Ammon's horn (tissue), 1 donor: Measurements from ENCODE around the gene CDC42BPB.
A peak's percentile ranks its signal among the peaks of the same experiment; 100 is the strongest.

Experiments
- DNase-seq: peaks from one replicate; pipeline ENCODE4 v3.0.0-alpha.2; 2016; ENCODE audit warnings: low spot score

The CDC42BPB gene

GRCh38 chr14:103094406-103095209, 37.3 kb upstream of the CDC42BPB start, which contains the start of gene EXOC3L4:
Gene EXOC3L4 (plus strand): TSS chr14:103094725. CDS start chr14:103100220, 5,495 bp downstream.
- DNase-seq, result no peak

DNA sequence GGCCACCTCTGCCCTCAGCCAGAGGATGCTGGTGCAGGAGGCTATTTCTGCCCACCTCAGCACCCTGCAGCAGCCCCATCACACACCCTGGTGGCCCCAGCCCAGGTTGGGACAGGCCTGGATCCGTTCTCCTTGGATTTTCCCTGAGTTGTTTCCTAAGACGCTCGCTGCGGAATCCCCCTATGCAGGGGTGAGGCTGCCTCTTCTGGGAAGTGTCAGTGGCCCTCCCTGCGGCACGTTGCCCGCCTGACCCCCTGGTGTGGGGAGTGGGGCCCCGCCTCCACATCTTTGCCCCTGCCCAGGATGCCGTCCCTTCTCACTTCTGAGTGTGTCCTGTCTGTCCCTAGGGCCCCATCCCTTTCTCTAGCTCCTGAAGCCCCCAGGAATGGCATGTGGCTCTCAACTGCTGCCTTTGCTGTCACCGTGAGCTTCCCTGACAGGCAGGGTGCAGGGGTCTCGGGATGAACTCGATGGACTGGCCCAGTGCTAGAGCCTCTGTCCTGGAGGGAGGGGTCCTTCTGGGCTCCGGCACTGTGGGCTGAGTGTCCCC, 36.6 kb upstream of the CDC42BPB start:
- no peak for DNase-seq

DNA sequence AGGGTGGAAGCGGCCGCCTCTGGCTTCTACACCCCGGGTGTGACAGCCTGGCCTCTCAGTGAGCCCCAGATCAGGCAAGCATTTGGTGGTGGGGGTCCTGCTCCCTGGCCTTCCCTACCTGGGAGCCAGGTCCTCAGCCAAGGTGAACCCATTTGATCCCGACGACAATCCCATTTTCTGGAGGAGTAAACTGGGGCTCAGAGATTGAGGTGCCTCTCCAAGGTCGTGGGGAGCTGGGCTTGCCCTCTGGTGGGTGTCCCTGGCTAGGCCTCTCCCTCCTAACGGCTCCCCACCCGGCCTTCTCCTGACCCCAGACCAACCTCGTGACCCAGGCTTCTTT, 34.5 kb upstream of the CDC42BPB start:
- DNase-seq, result no peak

- DNase-seq, result no peak
These were observed 33.9 kb upstream of the CDC42BPB start for GRCh38 chr14:103091041-103091882.

DNA sequence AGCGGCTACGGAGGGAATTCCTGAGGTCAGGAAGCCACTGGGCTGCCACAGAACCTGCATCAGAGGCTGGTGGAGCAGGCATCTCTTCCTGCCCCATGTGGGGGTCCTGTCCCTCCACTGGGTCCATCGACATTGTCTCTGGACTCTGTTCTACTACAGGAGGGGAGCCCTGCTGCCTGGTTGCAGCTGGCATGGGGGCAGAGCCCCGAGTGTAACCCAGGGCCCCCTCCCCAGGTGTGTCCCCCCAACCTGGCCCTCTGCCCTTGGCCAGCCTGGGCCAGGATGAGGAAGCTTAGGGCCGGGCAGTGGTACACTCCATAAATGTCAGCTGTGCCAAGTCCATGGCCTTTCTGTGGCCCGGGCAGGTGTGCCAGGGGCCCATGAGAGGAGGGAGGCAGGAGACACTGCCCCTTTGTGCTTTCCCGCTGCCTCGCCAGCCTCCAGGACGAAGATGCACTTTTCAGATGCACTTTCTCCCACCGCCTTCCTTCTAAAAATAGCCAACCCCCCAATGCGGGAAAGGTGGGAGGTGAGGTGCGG, 33.2 kb upstream of the CDC42BPB start:
- DNase-seq, result no peak

DNA sequence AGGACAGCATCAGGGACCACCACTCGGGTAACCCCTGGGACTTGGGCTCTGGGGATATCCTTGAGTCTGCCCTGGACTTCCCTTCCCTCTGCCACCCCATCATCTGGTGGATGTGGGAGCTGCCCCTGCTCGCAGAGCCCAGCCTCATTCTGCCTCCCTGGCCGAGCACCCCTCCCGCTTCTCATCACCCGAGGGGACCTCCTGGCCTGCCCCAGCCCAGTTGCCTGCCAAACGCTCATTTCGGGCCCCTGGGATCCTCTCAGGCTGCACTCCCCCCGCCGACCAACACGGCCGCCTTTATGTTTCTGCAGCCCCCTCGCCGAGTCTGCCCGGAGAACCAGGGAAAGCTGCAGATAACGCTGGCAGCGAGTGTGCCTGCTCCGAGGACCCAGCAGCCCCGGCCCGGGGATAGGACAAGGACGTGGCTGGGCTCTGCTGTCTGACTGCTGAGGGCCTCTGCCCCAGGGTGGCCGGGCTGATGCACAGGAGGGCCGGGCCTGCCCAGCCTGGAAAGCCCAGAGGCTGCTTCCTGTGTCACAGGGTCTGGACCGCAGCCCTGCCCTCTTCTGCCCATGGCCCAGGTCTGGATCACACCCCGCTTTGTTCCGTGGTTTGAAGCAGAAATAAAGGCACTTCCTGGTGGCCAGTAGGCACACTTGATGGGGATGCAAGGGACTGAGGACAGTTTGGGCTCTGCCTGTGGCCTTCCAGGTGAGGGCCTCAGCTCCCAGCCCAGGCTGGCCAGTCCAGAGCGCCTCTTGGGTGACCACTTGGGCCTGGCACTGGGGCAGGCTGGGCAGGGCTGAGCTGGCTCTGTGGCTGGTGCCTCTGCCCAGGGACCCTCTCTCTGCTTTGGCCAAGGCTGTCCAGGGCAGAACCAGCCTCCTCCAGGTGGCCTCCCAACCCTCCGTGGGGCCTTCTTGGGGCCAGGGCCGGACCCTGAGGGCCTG, 32.3 kb upstream of the CDC42BPB start:
- no peak for DNase-seq

GRCh38 chr14:103088921-103089320, 31.6 kb upstream of the CDC42BPB start:
- DNase-seq, result no peak

- no peak for DNase-seq
These were observed 30.0 kb upstream of the CDC42BPB start for GRCh38 chr14:103087343-103087835.

DNA sequence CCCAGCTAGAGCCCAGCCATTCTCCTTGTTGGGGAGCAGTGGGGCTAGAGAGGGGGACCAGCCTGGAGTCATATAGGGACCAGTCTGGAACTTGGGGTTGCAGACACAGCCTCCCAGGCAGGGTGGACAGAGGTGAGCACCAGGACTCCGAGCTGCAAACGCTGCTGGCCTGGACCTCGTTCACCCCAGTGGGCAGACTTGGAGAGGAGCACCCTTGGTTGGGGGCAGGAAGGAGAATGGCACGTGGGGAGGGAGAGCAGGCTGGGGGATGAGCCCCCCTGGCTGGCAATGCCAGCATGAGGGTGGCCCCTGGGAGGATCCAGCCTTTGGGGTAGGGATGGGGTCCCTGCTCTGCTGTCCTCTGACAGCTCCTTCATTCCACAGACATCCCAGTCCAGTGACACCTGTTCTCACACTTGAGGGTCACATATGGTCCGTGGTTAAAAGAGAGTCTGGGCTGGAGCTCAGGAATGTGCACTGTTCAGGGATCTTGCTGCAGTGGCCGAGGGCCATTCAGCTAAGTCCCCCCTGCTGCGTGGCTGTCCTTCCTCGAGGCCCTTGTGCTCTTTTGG, 29.5 kb upstream of the CDC42BPB start:
- no peak for DNase-seq

DNA sequence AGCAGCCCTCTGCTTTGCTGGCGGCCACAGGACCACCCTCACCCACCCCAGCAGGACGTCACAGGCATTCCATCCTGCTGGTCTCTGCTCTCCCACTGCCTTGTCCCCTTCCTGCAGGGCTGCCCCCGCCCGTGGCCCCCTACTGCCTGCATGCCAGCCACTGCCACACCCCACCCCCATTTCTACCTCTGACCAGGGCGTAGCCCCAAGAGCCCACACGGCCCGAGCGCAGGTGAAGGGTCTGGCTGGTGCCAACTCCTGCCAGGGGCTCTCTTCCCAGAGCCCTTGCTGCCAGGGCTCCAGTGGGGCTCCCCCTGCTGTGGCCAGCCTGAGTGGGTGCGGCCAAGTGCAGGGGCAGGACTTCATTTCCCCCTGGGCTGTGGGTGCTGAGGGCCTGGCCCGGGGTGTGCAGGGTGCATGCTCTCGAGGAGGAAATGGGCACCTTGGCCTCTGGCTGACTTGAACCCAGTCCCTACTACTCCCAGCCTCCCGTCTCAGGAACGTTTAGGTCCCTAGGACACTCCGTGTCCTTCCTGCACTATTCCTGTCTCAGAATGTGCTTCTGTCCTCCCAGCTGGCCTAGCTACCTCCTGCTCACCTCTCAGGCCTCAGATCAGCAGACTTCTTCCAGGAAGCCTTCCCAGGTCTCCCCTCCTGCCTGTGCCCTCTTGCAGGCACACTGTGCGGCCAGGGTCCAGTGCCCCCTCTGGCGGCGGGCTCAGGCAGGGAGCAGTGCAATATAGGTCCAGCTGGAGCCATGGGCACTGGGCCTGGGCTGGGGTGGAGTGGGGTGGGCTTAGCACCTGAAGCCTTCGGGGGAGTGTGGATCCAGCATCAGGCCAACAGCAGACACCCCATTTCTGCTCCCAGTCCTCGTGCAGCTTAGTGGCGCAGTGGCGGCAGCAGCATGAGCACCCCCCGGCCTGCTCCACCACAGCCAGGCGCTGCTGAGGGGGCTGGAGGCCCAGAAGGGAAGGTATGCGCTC, 28.1 kb upstream of the CDC42BPB start:
- DNase-seq, result no peak

GRCh38 chr14:103084021-103084919, 26.9 kb upstream of the CDC42BPB start, which contains the start of gene LBHD2:
Gene LBHD2 (plus strand): TSS chr14:103084210. CDS start chr14:103086013, 1,803 bp downstream.
- DNase-seq, result no peak

- no peak for DNase-seq
These were observed 24.6 kb upstream of the CDC42BPB start for GRCh38 chr14:103081951-103082350.

DNA sequence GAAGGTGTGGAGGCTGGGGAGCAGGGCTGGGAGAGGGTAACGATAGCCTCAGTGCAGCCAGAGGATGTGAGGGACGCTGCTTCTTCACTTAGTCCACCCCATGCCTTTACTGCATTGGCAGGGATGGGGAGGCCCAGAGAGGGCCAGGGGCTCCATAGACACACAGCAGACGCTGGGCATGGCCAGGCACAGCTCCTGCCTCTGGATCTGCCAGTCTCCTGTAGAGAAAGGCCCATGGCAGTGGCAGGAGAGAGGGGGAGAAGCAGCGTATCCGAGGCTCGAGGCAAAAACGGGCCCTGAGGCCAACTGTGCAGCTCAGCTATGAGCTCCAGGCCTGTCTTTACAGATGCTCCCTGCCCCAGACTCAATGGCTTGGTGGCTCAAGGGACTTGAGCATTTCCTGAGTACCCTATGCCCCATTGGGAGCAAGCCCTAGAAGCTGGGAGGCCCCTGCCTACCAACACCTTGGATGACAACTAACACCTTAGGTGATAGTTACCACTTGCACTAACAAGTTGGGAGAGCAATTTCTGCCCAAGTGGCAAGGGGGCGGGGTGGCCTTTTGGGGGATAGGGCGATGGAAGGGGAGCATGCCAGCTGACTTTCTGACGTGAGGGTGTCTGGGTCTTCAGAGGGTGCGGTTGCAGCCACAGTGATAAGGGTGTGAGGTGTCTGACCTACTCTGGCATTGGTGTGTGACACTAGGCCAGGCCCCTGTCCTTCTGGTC, 21.7 kb upstream of the CDC42BPB start:
- DNase-seq, result no peak

GRCh38 chr14:103078420-103078749, 21.0 kb upstream of the CDC42BPB start:
- peak; percentile 82 for DNase-seq

DNA sequence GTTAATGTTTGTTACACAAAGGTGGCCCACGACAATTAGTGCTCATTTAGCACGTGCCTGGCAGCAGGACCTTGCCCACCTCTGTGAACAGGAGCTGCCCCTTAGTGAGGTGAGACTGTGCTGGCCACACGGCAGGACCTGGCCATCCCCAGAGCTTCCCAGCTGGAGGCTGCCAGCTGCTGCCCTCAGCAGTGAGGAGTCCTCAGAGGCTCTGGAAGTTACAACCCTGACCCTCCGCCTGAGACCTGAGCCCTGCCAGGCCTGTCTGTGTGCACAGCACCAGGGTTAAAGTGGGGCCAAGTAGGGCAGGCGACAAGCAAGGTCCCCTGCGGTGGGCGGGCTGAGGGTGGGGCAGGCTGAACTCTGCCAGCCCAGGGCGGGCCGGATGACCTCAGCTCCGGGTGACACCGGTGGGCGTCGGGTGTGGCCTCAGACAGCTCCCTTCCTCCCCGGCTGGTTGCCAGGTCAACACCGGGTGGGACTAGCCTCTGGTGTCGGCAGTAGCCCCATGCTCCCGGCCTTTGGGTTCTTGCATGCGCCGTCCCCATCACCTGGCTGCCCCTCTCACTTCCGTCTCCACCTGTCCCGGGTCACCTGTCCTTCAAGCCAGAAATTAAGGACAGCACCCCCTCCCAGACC, 17.5 kb upstream of the CDC42BPB start:
- no peak for DNase-seq

DNA sequence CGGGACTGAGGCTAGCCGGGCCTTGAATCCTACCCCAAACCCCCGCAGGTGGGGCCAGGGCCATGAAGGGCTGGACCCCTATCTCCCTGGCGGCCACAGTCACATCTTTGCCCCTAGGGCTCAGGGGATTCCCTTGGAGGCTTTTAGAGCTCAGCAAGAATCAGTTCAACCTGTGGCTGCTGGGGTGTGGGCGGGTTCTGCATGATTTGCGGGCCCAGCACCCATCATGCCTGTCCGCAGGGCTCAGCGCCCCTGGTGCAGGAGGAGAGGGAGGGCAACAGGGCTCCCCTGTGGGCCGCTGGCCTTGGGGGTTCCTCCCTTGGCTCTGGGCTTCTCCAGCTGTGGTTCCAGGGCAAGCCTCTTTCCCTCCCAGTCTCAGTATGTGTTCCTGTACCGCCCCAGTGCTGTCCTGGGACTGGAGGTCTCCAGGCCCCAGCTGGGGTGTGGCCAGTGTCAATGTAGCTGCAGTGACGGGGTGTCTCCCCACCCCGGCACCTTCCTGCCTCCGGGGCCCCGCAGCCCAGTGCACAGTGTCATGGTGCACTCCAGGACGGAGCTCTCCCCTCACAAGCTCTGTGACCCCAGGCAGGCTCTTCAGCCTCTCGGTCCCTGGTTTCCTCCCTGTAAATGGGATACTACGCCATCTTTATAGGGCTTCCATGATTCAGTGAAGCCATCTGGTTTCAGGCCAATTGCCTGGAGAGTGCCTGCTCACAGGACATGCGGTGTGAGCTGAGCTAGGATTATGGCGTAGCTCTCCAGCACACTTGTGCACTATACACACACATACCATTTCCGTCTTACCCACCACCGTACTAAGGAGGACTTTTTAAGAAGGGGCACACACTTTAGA, 16.8 kb upstream of the CDC42BPB start:
- DNase-seq, result no peak
